ENCODE data around the gene SATB1. TPM values are rescaled to one million over a fixed set of nuclear protein-coding genes. Genes with fewer than 3 reads are reported as not detected.

The SATB1 gene
- total RNA-seq, 2 donors from 2014 or later = 33.0 to 48.7 TPM

DNA sequence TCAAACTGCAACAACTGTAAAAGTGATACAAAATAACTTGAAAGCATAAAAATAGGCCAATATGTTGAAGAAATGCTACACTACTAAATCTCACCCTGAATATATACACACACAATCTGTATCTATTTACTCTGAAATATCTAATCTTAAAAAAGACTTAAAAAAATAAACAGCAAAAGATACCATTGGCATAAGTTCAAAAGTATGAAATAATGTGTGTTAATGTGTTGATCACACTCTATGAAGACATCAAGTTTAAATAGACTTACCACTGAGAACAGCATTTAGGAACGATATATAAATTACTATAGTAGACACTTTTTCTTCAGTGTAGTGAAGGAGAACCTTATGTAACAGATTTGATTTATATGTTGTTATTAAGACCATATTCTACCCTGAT lies 14.1 kb upstream of the SATB1 start:
- DNase-seq (ENCODE audit: low spot score) (no peak), ATAC-seq (ENCODE audit: insufficient number of reproducible peaks, low FRiP score, low read depth) (no peak)
- Histone ChIP-seq H3K4me3 (no peak overlapping the region), H3K27ac (no peak overlapping the region), H3K36me3 (no peaks in the 10 kb centered on the region), H3K27me3 (replicated peaks; ENCODE audit: insufficient read depth) (no peaks in the 10 kb centered on the region), H3K9me3 (no peaks in the 10 kb centered on the region), H3K4me1 (ENCODE audit: control insufficient read depth in 1 of 2, low read depth in 2 of 2) (peaks cover 5 to 8% of the 10 kb centered on the region in 2 donors)
- TF ChIP-seq, protein P1, sequence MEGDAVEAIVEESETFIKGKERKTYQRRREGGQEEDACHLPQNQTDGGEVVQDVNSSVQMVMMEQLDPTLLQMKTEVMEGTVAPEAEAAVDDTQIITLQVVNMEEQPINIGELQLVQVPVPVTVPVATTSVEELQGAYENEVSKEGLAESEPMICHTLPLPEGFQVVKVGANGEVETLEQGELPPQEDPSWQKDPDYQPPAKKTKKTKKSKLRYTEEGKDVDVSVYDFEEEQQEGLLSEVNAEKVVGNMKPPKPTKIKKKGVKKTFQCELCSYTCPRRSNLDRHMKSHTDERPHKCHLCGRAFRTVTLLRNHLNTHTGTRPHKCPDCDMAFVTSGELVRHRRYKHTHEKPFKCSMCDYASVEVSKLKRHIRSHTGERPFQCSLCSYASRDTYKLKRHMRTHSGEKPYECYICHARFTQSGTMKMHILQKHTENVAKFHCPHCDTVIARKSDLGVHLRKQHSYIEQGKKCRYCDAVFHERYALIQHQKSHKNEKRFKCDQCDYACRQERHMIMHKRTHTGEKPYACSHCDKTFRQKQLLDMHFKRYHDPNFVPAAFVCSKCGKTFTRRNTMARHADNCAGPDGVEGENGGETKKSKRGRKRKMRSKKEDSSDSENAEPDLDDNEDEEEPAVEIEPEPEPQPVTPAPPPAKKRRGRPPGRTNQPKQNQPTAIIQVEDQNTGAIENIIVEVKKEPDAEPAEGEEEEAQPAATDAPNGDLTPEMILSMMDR (IDR thresholded peaks at IDR 0.05) = no peak

DNA sequence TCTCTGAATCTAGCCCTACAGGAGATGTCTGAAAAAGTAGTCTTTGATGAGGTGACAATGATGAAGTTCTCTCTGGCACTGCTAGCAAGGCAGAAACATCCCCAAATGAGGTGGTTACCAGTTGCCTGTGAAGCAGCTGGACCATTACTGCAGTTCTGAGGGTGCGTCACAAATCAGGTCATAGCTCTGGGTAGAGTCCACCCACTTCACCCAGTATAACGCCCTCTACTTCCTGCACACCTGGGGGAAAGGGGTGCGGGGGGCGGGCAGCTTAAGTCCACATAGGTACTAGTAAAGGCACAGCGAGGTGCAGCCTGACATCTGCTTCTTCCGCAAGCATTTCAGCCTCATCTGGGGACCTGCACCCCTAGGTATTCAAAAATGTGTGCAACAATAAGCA lies 13.4 kb upstream of the SATB1 start:
- peaks cover 0 to 4% of the 10 kb centered on the region in 2 donors for H3K4me1 ChIP-seq (ENCODE audit: control insufficient read depth in 1 of 2, low read depth in 2 of 2)
- no peaks in the 10 kb centered on the region for H3K9me3 ChIP-seq
- TF ChIP-seq, protein P1 (IDR thresholded peaks at IDR 0.05) = no peak
- DNase-seq (ENCODE audit: low spot score) (no peak), ATAC-seq (ENCODE audit: insufficient number of reproducible peaks, low FRiP score, low read depth) (no peak)
- no peaks in the 10 kb centered on the region for H3K36me3 ChIP-seq
- H3K4me3 ChIP-seq = no peak overlapping the region
- no peak overlapping the region for H3K27ac ChIP-seq
- H3K27me3 ChIP-seq (replicated peaks; ENCODE audit: insufficient read depth) = no peaks in the 10 kb centered on the region

DNA sequence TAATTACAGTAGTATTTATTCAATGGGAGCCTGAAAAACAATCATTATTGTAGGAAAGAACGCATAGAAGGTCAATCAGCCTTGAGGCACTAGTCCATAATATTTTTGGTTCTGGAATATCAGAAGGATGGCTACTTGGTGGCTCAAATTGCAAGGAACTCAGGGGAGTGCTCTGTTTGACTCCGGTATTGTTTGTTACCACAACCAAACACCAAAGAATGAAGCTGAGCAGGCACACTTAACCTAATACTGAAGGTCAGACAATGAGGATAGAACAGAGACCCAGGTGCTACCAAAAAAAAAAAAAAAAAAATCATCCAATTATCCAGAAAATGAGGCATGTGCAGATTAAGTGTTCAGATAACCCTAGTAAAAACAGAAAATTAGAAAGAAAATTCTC lies 11.1 kb upstream of the SATB1 start:
- no peak for DNase-seq (ENCODE audit: low spot score)
- H3K4me1 ChIP-seq (ENCODE audit: control insufficient read depth in 1 of 2, low read depth in 2 of 2) = no peaks in the 10 kb centered on the region
- H3K4me3 ChIP-seq = no peak overlapping the region
- TF ChIP-seq, protein P1 (IDR thresholded peaks at IDR 0.05) = no peak
- ATAC-seq (ENCODE audit: insufficient number of reproducible peaks, low FRiP score, low read depth) = no peak
- H3K36me3 ChIP-seq = no peaks in the 10 kb centered on the region
- no peaks in the 10 kb centered on the region for H3K27me3 ChIP-seq (replicated peaks; ENCODE audit: insufficient read depth)
- no peaks in the 10 kb centered on the region for H3K9me3 ChIP-seq
- no peak overlapping the region for H3K27ac ChIP-seq

DNA sequence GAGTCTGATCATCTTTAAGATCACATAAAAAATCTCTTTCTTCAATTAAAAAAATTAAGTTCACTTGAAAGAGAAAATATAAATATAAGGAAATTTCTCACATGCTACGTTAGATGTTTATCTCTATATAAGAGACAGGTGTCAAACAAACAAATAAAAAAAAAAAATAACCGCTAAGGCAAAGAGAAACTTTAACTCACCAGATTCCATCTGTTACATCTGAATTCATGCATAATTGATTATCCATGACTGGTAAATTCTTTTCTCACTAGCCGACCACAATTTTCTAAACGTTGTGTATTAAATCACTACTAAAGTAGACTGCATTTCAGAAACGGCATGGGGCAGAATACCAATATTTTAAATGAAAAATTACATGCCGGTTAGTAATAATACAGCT lies 9.6 kb upstream of the SATB1 start:
- ATAC-seq (ENCODE audit: insufficient number of reproducible peaks, low FRiP score, low read depth) (no peak), DNase-seq (ENCODE audit: low spot score) (no peak)
- Histone ChIP-seq H3K4me1 (ENCODE audit: control insufficient read depth in 1 of 2, low read depth in 2 of 2) (no peaks in the 10 kb centered on the region), H3K4me3 (no peak overlapping the region), H3K36me3 (no peaks in the 10 kb centered on the region), H3K9me3 (no peaks in the 10 kb centered on the region), H3K27me3 (replicated peaks; ENCODE audit: insufficient read depth) (no peaks in the 10 kb centered on the region), H3K27ac (no peak overlapping the region)
- TF ChIP-seq, protein P1 (IDR thresholded peaks at IDR 0.05) = no peak

DNA sequence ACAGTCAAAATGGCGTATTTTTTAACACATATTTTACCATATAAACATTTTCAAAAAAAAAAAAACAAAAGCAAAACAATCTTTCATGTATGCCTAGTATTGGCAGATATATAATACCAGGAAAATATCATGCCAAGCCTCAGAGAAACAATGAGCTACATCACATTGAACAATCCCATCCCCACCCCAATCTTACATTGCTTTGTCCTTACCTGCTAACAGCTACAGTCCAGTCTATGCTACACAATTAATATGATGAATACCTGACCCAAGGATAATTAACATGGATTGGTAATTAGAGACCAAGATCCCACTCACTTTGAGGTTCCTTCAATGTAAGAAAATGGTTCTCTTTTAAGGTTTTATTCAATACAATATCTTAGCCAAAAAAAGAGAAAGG lies 7.6 kb upstream of the SATB1 start:
- no peak for ATAC-seq (ENCODE audit: insufficient number of reproducible peaks, low FRiP score, low read depth)
- Histone ChIP-seq H3K4me1 (ENCODE audit: control insufficient read depth in 1 of 2, low read depth in 2 of 2) (no peaks in the 10 kb centered on the region), H3K9me3 (no peaks in the 10 kb centered on the region), H3K36me3 (no peaks in the 10 kb centered on the region), H3K27ac (no peak overlapping the region), H3K4me3 (no peak overlapping the region), H3K27me3 (replicated peaks; ENCODE audit: insufficient read depth) (no peaks in the 10 kb centered on the region)
- TF ChIP-seq, protein P1 (IDR thresholded peaks at IDR 0.05) = no peak
- no peak for DNase-seq (ENCODE audit: low spot score)
